Lower leg skin (tissue), 3 donors: Measurements from ENCODE around the gene TMEM135.

ENCODE experiments used
- POLR2A ChIP-seq, 2 donors: fragments of 450-650 bp; IDR thresholded peaks; one replicate each; pipeline ENCODE4 v1.6.1; 2016 to 2017; ENCODE audit warnings: antibody characterized with exemption in 2 of 2, mild to moderate bottlenecking in 1 of 2, moderate library complexity in 1 of 2
- TF ChIP-seq, protein P1 (sequence below), 3 donors: fragments of 450-650 bp; IDR thresholded peaks; one replicate each; pipeline ENCODE4 v1.5.1; 2016; ENCODE audit warnings: antibody characterized with exemption in 3 of 3, mild to moderate bottlenecking in 3 of 3, moderate library complexity in 2 of 3

DNA sequence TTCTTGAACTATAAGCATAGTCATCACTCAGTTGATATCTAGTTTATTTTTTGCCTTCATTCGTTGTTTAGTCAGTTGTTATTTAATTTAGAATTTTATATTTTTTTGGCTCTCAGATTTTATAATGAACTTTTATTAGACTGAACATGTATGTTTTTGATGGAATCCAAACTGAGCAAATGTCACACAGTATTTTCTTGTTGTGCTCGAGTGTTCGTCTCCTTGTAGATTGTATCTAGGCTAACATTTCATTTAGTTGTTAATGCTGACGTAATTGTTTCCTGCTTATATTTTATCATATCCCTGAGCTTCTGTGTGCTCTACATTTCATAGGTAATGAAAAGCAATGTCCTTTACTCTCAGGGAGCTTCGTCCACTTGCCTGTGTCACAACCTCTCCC lies 286.2 kb downstream of the TMEM135 start:
- TF ChIP-seq, protein P1, sequence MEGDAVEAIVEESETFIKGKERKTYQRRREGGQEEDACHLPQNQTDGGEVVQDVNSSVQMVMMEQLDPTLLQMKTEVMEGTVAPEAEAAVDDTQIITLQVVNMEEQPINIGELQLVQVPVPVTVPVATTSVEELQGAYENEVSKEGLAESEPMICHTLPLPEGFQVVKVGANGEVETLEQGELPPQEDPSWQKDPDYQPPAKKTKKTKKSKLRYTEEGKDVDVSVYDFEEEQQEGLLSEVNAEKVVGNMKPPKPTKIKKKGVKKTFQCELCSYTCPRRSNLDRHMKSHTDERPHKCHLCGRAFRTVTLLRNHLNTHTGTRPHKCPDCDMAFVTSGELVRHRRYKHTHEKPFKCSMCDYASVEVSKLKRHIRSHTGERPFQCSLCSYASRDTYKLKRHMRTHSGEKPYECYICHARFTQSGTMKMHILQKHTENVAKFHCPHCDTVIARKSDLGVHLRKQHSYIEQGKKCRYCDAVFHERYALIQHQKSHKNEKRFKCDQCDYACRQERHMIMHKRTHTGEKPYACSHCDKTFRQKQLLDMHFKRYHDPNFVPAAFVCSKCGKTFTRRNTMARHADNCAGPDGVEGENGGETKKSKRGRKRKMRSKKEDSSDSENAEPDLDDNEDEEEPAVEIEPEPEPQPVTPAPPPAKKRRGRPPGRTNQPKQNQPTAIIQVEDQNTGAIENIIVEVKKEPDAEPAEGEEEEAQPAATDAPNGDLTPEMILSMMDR (IDR thresholded peaks at IDR 0.05) = no peak
- no peak for TF ChIP-seq POLR2A (IDR thresholded peaks at IDR 0.05)
